Stimulated activated CD8-positive, alpha-beta memory T cell treated with anti-CD3 and anti-CD28 coated beads, Interleukin-4, amount 100 ng/mL, for 24 hours (primary cell): ENCODE measurements around the gene LMTK2.
"Not testable (repeated sequence)": the region's sequence is repeated elsewhere in the genome, so short reads cannot be mapped to it uniquely, and the experiment has no call there.

Experiments
- DNase-seq: peaks from one replicate; pipeline ENCODE4 v3.0.0-alpha.2; 2020; ENCODE audit warnings: low read depth

The LMTK2 gene

DNA sequence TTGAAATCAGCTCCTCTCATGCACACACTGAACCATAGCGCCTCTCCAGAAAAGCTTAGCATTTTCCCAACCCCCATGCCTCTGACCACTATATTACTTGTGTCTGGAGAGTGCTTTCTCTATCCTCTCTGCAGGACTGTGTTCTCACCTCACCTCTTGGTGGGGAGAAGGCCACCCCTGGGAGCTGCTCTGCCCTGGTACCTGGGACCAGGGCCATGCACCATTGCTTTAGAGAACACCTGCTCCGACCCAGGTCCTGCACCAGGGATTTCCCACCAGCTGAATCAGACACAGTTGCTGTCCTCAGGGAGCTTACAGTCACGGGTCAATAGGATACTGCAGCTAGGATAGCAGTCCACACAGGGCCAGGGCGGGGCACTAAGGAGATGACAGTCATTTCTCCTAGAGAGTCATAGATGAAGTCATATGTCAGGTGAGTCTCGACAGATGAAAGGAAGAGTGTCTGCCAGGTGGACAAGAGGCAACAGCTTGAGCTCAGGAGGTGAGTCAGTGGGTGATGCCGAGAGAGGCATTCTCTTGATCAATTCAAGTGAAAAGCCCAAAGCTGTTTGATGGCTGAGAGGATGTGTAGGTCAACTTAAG, 619 bp upstream of the LMTK2 start:
- DNase-seq = no peak

GRCh38 chr7:98107313-98107721, 655 bp downstream of the LMTK2 start:
- no peak for DNase-seq

GRCh38 chr7:98110249-98111022, 3.8 kb downstream of the LMTK2 start:
- no peak for DNase-seq

GRCh38 chr7:98112077-98112476, 5.4 kb downstream of the LMTK2 start:
- no peak for DNase-seq

DNA sequence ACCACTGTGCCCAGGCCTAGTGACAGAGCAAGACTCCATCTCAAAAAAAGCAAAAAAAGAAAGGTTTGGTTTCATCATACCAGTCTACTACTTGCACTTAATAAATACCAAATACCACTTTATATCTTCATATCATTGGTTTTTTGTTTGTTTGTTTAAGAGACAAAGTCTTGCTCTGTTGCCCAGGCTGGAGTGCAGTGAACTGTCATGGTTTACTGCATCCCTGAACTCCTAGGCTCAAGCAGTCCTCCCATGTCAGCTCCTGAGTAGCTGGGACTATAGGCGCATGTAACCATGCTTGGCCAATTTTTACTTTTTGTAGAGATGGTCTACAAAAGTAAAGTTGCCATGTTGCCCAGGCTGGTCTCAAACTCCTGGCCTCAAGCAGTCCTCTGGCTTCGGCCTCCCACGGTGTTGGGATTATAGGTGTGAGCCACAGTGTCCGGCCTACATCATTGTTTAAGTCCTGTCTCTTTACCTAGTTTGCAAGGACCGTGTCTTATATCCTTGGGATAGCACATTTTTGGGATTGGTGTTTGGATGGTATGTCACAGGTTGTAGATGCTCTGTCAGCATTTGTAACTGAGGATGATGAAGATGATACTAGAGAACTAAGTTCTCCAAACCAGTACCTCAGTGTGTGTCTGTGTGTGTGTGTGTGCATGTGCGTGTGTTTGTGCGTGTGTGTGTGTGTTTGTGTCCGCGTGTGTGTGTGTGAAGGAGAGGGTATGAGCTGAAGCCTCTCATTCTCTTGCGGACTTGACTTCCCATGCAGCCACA, 9.3 kb downstream of the LMTK2 start:
- no peak for DNase-seq

GRCh38 chr7:98116656-98117461, 10.2 kb downstream of the LMTK2 start:
- DNase-seq = no peak

- no peak for DNase-seq
Measured at GRCh38 chr7:98119256-98119918, 12.7 kb downstream of the LMTK2 start.

- DNase-seq = no peak
Measured at GRCh38 chr7:98120559-98120958, 13.9 kb downstream of the LMTK2 start.

DNA sequence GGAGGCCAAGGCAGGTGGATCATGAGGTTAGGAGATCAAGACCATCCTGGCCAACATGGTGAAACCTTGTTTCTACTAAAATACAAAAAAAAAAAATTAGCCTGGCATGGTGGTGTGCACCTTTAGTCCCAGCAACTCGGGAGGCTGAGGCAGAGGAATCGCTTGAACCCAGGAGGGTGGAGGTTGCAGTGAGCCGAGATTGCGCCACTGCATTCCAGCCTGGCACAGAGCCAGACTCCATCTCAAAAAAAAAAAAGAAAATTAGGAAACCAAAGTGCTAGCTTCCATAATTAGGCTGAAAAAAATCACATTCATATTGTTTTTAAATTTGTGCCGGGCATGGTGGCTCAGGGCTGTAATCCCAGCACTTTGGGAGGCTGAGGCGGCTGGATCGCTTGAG, 14.7 kb downstream of the LMTK2 start:
- DNase-seq = not testable (repeated sequence)

DNA sequence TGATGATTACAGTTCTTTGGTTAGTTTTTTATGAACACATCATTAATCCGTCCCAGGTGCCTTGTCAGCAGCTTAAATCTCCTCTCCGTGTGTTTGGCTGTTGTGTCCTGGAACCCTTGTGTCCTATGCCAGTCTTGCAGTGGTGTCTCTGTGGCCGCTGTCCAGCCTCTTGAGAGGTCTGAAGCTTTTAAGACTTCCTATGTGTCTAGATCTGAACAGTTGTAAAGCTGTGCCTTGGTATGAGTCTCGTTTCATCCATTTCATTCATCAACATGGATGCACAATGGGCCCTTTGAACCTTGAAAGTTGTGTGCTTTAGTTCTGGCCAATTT, 16.7 kb downstream of the LMTK2 start:
- no peak for DNase-seq

DNA sequence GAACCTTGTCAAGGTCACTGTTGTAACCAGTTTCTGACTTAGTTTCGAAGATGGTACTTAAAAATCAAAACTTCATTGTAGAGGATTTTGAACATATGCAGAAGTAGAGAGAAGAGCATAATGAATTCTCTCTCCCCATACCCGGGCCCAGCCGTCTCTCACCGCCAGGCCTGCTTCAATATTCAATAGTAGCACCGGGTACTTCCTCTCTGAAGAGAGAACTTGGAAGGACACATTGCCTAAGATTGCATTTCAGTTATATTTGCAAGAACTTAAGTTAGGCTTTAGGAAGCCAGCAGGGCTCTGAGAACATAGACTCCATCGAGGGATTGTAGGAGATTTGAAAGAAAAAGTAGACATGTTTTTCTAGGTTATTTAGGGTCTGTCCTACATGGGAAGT, 19.1 kb downstream of the LMTK2 start:
- DNase-seq = no peak

DNA sequence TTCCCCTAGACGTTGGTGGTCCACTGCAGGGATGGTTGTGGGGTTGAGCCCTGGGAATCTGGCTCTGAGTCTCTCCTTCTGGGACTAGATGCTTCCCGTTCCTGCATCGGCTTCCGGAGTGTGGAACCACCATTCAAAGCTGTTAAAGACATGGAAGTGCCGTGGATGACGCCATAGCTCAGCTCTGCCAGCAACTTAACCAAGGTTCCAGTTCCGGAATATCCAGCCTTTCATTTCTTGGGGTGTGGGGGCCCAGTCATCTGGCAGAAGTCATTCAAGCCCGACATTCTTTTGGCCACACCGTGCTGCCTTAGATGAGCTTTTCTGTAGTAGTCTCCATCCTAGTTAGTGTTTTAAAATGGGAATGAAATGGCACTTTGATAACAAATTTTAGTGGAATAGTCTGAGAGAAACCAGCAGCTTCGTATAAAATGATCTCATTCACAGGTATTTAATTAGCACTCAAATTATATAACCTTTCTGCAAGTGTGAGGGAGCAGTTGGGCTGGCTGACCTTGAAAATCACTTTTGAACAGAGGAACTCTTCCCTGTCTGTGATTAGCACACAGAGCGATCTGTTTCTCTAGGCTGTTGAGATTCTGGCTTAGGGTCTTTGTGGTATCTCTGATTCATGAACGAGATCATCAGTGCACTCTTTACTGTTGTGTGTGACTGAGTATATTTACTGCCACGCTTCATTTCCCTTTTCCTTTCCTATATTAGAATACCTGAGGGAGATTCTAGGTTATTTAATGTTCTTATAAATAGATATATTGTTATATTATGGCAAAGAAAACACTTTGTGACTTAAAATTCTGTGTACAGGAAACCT, 19.9 kb downstream of the LMTK2 start:
- DNase-seq = no peak

- no peak for DNase-seq
Measured at GRCh38 chr7:98128346-98128745, 21.7 kb downstream of the LMTK2 start.

DNA sequence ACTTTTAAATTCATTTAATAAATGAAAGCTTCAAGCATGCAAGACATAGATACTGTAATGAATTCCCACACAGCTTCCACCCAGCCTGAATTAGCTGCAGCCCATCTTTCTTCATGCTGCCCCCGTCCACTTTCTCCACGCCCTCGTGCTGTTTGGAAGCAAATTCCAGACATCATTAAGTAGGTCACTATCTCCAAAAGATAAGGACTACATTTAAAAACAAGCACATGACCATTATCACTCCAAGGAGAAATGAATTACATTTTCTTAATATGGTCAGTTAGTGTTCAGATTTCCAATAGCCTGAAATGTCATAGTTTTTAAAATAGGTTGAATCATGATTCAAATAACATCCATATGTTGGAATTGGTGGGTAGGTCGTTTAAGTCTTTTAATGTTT, 24.3 kb downstream of the LMTK2 start:
- no peak for DNase-seq

- no peak for DNase-seq
Measured at GRCh38 chr7:98133181-98133580, 26.5 kb downstream of the LMTK2 start.

DNA sequence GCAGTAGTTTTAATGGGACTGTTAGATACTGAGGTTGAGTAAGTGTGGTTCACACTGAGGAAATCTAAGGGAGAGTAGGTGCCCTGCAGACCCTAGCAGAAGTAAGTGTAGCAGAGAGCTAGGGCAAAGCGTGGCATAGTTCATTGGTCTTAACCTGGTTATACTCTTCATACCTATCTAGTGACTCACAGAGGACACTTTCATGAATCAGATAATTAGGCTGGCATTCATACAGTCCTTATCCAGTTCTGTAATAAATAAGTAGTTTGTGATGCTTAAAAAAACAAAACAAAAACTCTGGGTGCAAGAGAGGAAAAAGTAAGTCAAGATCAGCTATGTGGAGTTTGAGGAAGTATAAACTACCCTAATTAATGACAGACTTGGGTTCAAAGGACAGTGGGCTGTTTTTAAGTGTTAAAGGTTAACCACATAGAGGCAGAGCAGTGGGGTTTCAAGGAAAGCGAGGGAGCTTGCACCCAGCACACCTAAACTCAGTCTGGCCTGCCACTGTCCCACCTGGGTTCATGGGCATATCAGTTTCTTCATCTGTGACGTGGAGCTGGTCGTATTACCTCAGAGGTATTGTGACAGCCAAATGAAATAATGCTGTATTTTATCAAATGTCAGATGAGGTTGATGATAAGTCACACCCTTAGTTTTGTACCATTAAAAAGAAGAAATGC, 27.1 kb downstream of the LMTK2 start:
- no peak for DNase-seq

DNA sequence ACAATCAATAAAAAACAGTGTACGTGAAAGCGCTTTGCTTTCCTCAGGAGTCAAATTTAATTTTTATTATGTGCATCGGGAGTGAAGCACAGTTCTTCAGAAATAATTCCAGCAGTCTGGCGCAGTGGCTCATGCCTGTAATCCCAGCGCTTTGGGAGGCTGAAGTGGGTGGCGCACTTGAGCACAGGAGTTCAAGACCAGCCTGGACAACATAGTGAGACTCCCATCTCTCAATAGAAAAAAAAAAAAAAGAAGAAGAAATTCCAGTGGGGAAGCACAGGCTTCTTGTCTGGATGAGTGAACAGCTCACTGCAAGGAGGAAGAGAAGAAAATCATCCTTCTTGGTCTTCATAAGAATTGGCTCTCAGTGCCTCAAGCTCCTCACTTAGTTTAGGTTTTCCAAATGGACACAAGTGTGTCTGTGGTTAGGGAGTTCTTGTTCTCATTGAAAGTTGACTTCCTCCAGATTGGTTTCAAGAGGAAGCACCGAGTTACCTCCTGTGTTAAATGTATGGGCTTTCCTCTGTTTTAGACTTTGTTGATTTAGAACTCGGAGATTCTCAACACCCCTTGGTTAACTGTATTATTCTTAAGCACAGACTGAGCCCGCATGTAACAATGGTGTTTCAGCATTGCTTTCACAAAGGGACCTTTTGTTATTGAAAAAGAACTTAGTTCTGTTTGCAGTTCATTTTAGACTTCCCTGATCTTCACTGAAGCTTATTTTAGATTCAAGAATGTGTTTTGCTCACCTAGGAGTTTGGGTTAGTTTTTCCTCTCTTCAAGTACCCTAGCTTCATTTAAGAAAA, 28.0 kb downstream of the LMTK2 start:
- DNase-seq = no peak

GRCh38 chr7:98135984-98136383, 29.3 kb downstream of the LMTK2 start:
- DNase-seq = no peak

- no peak for DNase-seq
Measured at GRCh38 chr7:98136423-98136822, 29.8 kb downstream of the LMTK2 start.
